Measurements from ENCODE around the gene CSH2.

Gene CSH2

GRCh38 chr17:63834431-63835166, 38.9 kb downstream of the CSH2 start:
- Histone ChIP-seq H3K9me3 (ENCODE audit: control insufficient read depth, insufficient read depth, low read length) (no peaks in the 10 kb centered on the region), H3K36me3 (ENCODE audit: control insufficient read depth, low read length) (peaks cover 89% of the 10 kb centered on the region), H3K9me2 (replicated peaks; ENCODE audit: control insufficient read depth, low read length) (no peaks in the 10 kb centered on the region), H3K4me2 (ENCODE audit: low read length) (peak overlapping the region; percentile 6; the same call in 1 of the 2 replicates), H3K79me2 (ENCODE audit: control insufficient read depth, low read length) (peaks cover 47% of the 10 kb centered on the region), H4K20me1 (ENCODE audit: control insufficient read depth, insufficient read depth, low read depth, low read length) (no peaks in the 10 kb centered on the region; the same call in 1 of the 2 replicates), H3F3A (ENCODE audit: control insufficient read depth, insufficient read depth) (peaks cover 13% of the 10 kb centered on the region), H3K4me3 (ENCODE audit: low read length) (no peak overlapping the region), H3K27ac (ENCODE audit: low read depth, low read length) (peak overlapping the region; percentile 29), H3K4me1 (ENCODE audit: control insufficient read depth, low read length) (peaks cover 26% of the 10 kb centered on the region), H3K27me3 (ENCODE audit: control insufficient read depth, low read length) (no peaks in the 10 kb centered on the region)
- TF ChIP-seq EZH2phosphoT487 (IDR thresholded peaks at IDR 0.05; ENCODE audit: borderline replicate concordance, low read length) (no peak), CTCF (IDR thresholded peaks at IDR 0.05; ENCODE audit: low read depth, low read length, poor library complexity, severe bottlenecking) (peak; percentile 98)

GRCh38 chr17:63833741-63834373, 39.6 kb downstream of the CSH2 start:
- no peak overlapping the region for H3K4me3 ChIP-seq (ENCODE audit: low read length)
- H3K9me2 ChIP-seq (replicated peaks; ENCODE audit: control insufficient read depth, low read length) = no peaks in the 10 kb centered on the region
- H3K79me2 ChIP-seq (ENCODE audit: control insufficient read depth, low read length) = peaks cover 47% of the 10 kb centered on the region
- no peaks in the 10 kb centered on the region for H3K9me3 ChIP-seq (ENCODE audit: control insufficient read depth, insufficient read depth, low read length)
- H3K4me2 ChIP-seq (ENCODE audit: low read length) = no peak overlapping the region
- peaks cover 94% of the 10 kb centered on the region for H3K36me3 ChIP-seq (ENCODE audit: control insufficient read depth, low read length)
- H3K27ac ChIP-seq (ENCODE audit: low read depth, low read length) = no peak overlapping the region
- no peak for TF ChIP-seq CTCF (IDR thresholded peaks at IDR 0.05; ENCODE audit: low read depth, low read length, poor library complexity, severe bottlenecking)
- no peak for TF ChIP-seq EZH2phosphoT487 (IDR thresholded peaks at IDR 0.05; ENCODE audit: borderline replicate concordance, low read length)
- no peaks in the 10 kb centered on the region; the same call in 1 of the 2 replicates for H4K20me1 ChIP-seq (ENCODE audit: control insufficient read depth, insufficient read depth, low read depth, low read length)
- peaks cover 13% of the 10 kb centered on the region for H3F3A ChIP-seq (ENCODE audit: control insufficient read depth, insufficient read depth)
- peaks cover 26% of the 10 kb centered on the region for H3K4me1 ChIP-seq (ENCODE audit: control insufficient read depth, low read length)
- no peaks in the 10 kb centered on the region for H3K27me3 ChIP-seq (ENCODE audit: control insufficient read depth, low read length)

- H3K27ac ChIP-seq (ENCODE audit: low read depth, low read length) = no peak overlapping the region
- H4K20me1 ChIP-seq (ENCODE audit: control insufficient read depth, insufficient read depth, low read depth, low read length) = peaks cover 5% of the 10 kb centered on the region; the same call in 1 of the 2 replicates
- no peaks in the 10 kb centered on the region for H3K27me3 ChIP-seq (ENCODE audit: control insufficient read depth, low read length)
- peaks cover 94% of the 10 kb centered on the region for H3K36me3 ChIP-seq (ENCODE audit: control insufficient read depth, low read length)
- peaks cover 28% of the 10 kb centered on the region for H3K4me1 ChIP-seq (ENCODE audit: control insufficient read depth, low read length)
- H3K9me3 ChIP-seq (ENCODE audit: control insufficient read depth, insufficient read depth, low read length) = no peaks in the 10 kb centered on the region
- H3K79me2 ChIP-seq (ENCODE audit: control insufficient read depth, low read length) = peaks cover 47% of the 10 kb centered on the region
- H3K9me2 ChIP-seq (replicated peaks; ENCODE audit: control insufficient read depth, low read length) = no peaks in the 10 kb centered on the region
- H3K4me3 ChIP-seq (ENCODE audit: low read length) = no peak overlapping the region
- H3K4me2 ChIP-seq (ENCODE audit: low read length) = no peak overlapping the region
- TF ChIP-seq EZH2phosphoT487 (IDR thresholded peaks at IDR 0.05; ENCODE audit: borderline replicate concordance, low read length) (no peak), CTCF (IDR thresholded peaks at IDR 0.05; ENCODE audit: low read depth, low read length, poor library complexity, severe bottlenecking) (no peak)
- H3F3A ChIP-seq (ENCODE audit: control insufficient read depth, insufficient read depth) = peaks cover 13% of the 10 kb centered on the region
Measured at GRCh38 chr17:63833026-63833740, 40.3 kb downstream of the CSH2 start.
